GM20000 (cell line): ENCODE data around the gene ELMO1.

ENCODE experiments used
- DNase-seq: peaks from one replicate; pipeline ENCODE4 v3.0.0; 2012; ENCODE audit warnings: low spot score
- CTCF ChIP-seq: IDR thresholded peaks from 2 replicates; pipeline ENCODE4 v1.5.1; 2012; ENCODE audit warnings: mild to moderate bottlenecking, control low read depth; ENCODE audit errors: extremely low read depth, missing control alignments

ELMO1 gene

DNA sequence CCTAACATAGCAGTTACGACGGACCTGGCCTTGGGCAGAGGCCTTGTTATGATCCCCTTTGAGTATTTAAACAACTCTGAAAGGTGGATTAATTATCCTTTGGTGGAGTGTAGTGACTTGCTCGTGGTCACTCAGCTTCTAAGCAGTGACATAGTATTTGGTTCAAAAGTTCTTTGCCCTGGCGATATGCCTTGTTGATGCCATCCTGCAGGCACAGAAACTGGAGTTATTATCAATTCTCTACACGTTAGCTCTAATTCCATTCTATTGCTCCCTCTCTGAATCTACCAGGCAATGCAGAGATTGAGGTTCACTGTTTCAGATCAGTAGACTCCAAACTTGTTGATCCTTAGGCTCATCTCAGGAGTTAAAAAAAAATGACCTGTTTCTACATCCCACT is 32.5 kb upstream of the ELMO1 start:
- no peak for TF ChIP-seq CTCF
- no peak for DNase-seq

- TF ChIP-seq CTCF, result no peak
- DNase-seq, result no peak
These were observed 31.7 kb upstream of the ELMO1 start for GRCh38 chr7:37480041-37481031.

DNA sequence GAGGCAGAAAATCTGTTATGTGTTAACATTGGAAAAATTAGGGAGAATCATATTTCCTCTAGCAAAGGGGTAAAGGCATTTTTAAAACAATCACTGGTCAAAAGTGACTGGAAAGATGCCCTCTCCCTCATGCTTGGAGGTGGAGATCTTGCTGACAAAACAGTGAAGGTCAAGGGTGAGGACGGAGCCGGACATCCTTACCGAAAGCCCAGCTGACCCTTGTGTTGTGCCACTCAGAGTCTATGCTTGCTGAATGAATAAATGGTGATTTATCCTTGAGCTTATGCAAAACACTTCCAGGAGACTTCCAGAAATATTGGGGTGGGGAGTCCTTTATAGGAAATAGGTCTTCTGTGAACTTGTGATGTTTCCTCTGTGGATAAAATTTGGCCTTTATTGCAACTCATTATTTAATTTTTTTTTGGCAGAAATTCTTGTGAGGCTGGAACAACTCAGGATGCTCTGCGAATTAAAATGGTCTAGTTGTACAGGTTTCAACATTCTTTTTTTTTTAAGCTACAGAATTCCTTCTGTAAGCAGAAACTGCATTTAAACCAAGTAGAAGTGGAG is 28.3 kb upstream of the ELMO1 start:
- TF ChIP-seq CTCF, result no peak
- DNase-seq, result no peak

- TF ChIP-seq CTCF, result no peak
- no peak for DNase-seq
These were observed 27.8 kb upstream of the ELMO1 start for GRCh38 chr7:37476428-37476827.

DNA sequence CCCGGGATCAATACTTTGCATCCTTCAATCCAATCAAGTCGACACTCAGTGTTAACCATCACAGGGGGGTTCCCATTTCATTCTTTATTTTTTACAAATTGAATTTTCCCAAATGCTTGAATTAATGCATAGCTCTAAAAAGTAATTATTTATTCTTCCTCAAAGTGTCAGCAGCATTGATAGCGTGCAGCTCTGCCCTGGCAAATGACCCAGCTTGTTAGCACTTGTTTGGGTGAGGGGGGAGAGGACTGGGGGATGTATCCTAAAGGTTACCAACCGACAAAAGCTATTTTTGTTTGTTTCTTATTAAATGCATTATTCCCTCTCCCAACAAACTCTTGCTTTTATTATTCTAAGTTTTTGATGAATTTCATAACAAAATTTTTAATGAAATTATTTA is 27.0 kb upstream of the ELMO1 start:
- no peak for TF ChIP-seq CTCF
- no peak for DNase-seq

- TF ChIP-seq CTCF, result no peak
- DNase-seq, result no peak
These were observed 23.0 kb upstream of the ELMO1 start for GRCh38 chr7:37471619-37472018.

DNA sequence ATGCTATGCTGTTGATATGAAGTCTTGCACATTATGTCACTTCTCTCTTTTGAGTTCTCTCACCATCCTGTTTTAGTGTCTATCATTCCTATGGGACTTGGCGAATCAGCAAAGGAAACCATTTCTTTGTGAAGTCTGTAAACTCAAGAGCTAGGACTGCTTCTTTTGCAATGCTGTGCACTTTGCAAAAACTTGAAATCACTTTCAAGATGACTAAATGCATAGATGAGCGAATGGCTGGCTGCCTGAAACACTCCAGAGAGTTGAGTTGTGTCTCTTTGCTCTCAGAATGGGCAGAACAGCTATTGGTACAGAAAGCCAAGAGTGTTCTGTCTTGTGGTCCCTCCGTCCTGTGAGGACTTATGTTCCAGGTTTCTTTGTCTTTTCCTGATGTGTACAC is 18.3 kb upstream of the ELMO1 start:
- DNase-seq, result peak; percentile 45
- no peak for TF ChIP-seq CTCF
